Measurements from ENCODE around the gene SLC28A1.

SLC28A1 gene

GRCh38 chr15:84883916-84884781 lies at the start of gene SLC28A1:
Gene SLC28A1, plus strand, starts transcription at chr15:84884662. Its CDS starts 3,099 bp downstream, at chr15:84887761.
- DNase-seq (ENCODE audit: low spot score) = no peak
- TF ChIP-seq CTCF (IDR thresholded peaks at IDR 0.05; ENCODE audit: extremely low read depth, insufficient read depth, missing control alignments) = no peak
- in situ Hi-C loops (cut with MboI; ENCODE audit: low pct_unique_long_range_greater_than_20kb, low sequenced_read_pairs, unreplicated experiment) = no loop called here

GRCh38 chr15:84834969-84835368 lies 49.5 kb upstream of the SLC28A1 start:
- TF ChIP-seq CTCF (IDR thresholded peaks at IDR 0.05; ENCODE audit: extremely low read depth, insufficient read depth, missing control alignments) = no peak
- no peak for DNase-seq (ENCODE audit: low spot score)
- in situ Hi-C loops (cut with MboI; ENCODE audit: low pct_unique_long_range_greater_than_20kb, low sequenced_read_pairs, unreplicated experiment) = no loop called here

GRCh38 chr15:84835661-84836337 lies 48.7 kb upstream of the SLC28A1 start:
- in situ Hi-C loops (cut with MboI; ENCODE audit: low pct_unique_long_range_greater_than_20kb, low sequenced_read_pairs, unreplicated experiment) = no loop called here
- TF ChIP-seq CTCF (IDR thresholded peaks at IDR 0.05; ENCODE audit: extremely low read depth, insufficient read depth, missing control alignments) = no peak
- no peak for DNase-seq (ENCODE audit: low spot score)

GRCh38 chr15:84836844-84837243 lies 47.6 kb upstream of the SLC28A1 start:
- in situ Hi-C loops (cut with MboI; ENCODE audit: low pct_unique_long_range_greater_than_20kb, low sequenced_read_pairs, unreplicated experiment) = no loop called here
- DNase-seq (ENCODE audit: low spot score) = no peak
- no peak for TF ChIP-seq CTCF (IDR thresholded peaks at IDR 0.05; ENCODE audit: extremely low read depth, insufficient read depth, missing control alignments)

GRCh38 chr15:84839714-84840113 lies 44.7 kb upstream of the SLC28A1 start:
- TF ChIP-seq CTCF (IDR thresholded peaks at IDR 0.05; ENCODE audit: extremely low read depth, insufficient read depth, missing control alignments) = no peak

GRCh38 chr15:84840255-84840654 lies 44.2 kb upstream of the SLC28A1 start:
- in situ Hi-C loops (cut with MboI; ENCODE audit: low pct_unique_long_range_greater_than_20kb, low sequenced_read_pairs, unreplicated experiment) = no loop called here
- TF ChIP-seq CTCF (IDR thresholded peaks at IDR 0.05; ENCODE audit: extremely low read depth, insufficient read depth, missing control alignments) = no peak

More at GRCh38 chr15:84839714-84840113, 44.7 kb upstream of the SLC28A1 start:
- in situ Hi-C loops (cut with MboI; ENCODE audit: low pct_unique_long_range_greater_than_20kb, low sequenced_read_pairs, unreplicated experiment) = no loop called here
- DNase-seq (ENCODE audit: low spot score) = no peak

More at GRCh38 chr15:84840255-84840654, 44.2 kb upstream of the SLC28A1 start:
- DNase-seq (ENCODE audit: low spot score) = no peak
